H1 (cell line): ENCODE measurements around the gene ASXL1. TPM values are rescaled to one million over a fixed set of nuclear protein-coding genes. Genes with fewer than 3 reads are reported as not detected.

Source experiments
- CTCF ChIA-PET: fragments of 300-600 bp; sonication (Branson Sonifier 250); formaldehyde crosslinking; loops from one replicate; lab custom pipeline; 2021; ENCODE audit not compliant: partially characterized antibody; lab: Charles Lee
- POLR2A ChIA-PET: fragments of 300-600 bp; sonication (Branson Sonifier 250); formaldehyde crosslinking; loops from one replicate; lab custom pipeline; 2021; ENCODE audit warnings: inconsistent platforms; ENCODE audit not compliant: partially characterized antibody; lab: Charles Lee
- DNase-seq, 2 experiments: peaks; one replicate each; pipeline versions ENCODE4 v3.0.0 to v3.0.0-alpha.2; 2010 to 2022; ENCODE audit warnings: low spot score in 2 of 2, low read depth in 1 of 2, mixed read lengths in 1 of 2
- FAIRE-seq: peaks from 2 replicates; lab custom pipeline; 2011; peaks lifted over from hg19 to GRCh38; lab: Jason Lieb, UNC
- H2AFZ ChIP-seq: 2 replicates; pipeline ENCODE4 v1.8.1; 2012; ENCODE audit warnings: low read length, inconsistent platforms
- H2AK5ac ChIP-seq: 2 replicates; pipeline ENCODE4 v1.6.1; 2013; ENCODE audit warnings: low read depth, low read length
- H2BK120ac ChIP-seq: replicated peaks from 2 replicates; pipeline ENCODE3; 2013; ENCODE audit warnings: low read depth, low read length, inconsistent platforms
- H2BK12ac ChIP-seq: 2 replicates; pipeline ENCODE4 v1.6.1; 2013; ENCODE audit warnings: low read depth, low read length
- H2BK15ac ChIP-seq: 2 replicates; pipeline ENCODE4 v1.6.1; 2013; ENCODE audit warnings: low read length
- H2BK20ac ChIP-seq: 2 replicates; pipeline ENCODE4 v1.6.1; 2013; ENCODE audit warnings: low read length
- H2BK5ac ChIP-seq: 2 replicates; pipeline ENCODE4 v1.6.1; 2013; ENCODE audit warnings: low read depth, low read length
- H3K14ac ChIP-seq: 2 replicates; pipeline ENCODE4 v1.6.1; 2013; ENCODE audit warnings: inconsistent platforms; ENCODE audit not compliant: insufficient read length
- H3K18ac ChIP-seq: 2 replicates; pipeline ENCODE4 v1.6.1; 2013; ENCODE audit warnings: low read length; ENCODE audit errors: extremely low read depth
- H3K23ac ChIP-seq: 2 replicates; pipeline ENCODE4 v1.6.1; 2013; ENCODE audit warnings: inconsistent platforms; ENCODE audit not compliant: insufficient read length
- H3K23me2 ChIP-seq: 2 replicates; pipeline ENCODE4 v1.6.1; 2013; ENCODE audit warnings: low read depth, low read length
- H3K27ac ChIP-seq: 2 replicates; pipeline ENCODE4 v1.6.1; 2011; ENCODE audit warnings: low read depth, low read length, inconsistent platforms
- H3K27me3 ChIP-seq, 4 experiments: replicated peaks in 1 of 4; 1 replicate in 1 of 4; 2 replicates in 3 of 4; pipeline versions ENCODE4 v1.6.1 to v1.8.1; 2011 to 2013; ENCODE audit warnings: low read length in 3 of 4, mild to moderate bottlenecking in 3 of 4, inconsistent platforms in 2 of 4, mixed read lengths in 2 of 4, moderate library complexity in 1 of 4; ENCODE audit not compliant: control insufficient read depth in 3 of 4, insufficient read depth in 3 of 4; ENCODE audit errors: extremely low read depth in 1 of 4
- H3K36me3 ChIP-seq, 4 experiments: 2 replicates each; pipeline versions ENCODE4 v1.6.1 to v1.8.1; 2011 to 2013; ENCODE audit warnings: mild to moderate bottlenecking in 4 of 4, low read length in 3 of 4, moderate library complexity in 2 of 4, control low read depth in 1 of 4, inconsistent platforms in 1 of 4; ENCODE audit not compliant: insufficient read depth in 4 of 4, control insufficient read depth in 2 of 4
- H3K4ac ChIP-seq: replicated peaks from 2 replicates; pipeline ENCODE3; 2013; ENCODE audit warnings: low read length, low read depth, mixed read lengths, inconsistent platforms; ENCODE audit not compliant: insufficient read length
- H3K4me1 ChIP-seq, 4 experiments: replicated peaks in 1 of 4; 1 replicate in 1 of 4; 2 replicates in 3 of 4; pipeline versions ENCODE4 v1.6.1 to v1.8.1; 2011 to 2013; ENCODE audit warnings: low read length in 3 of 4, inconsistent platforms in 2 of 4, mixed read lengths in 1 of 4; ENCODE audit not compliant: insufficient read depth in 4 of 4, control insufficient read depth in 3 of 4
- H3K4me2 ChIP-seq, 2 experiments: 2 replicates each; pipeline versions ENCODE4 v1.6.1 to v1.8.1; 2011 to 2013; ENCODE audit warnings: low read depth in 2 of 2, low read length in 2 of 2, control low read depth in 1 of 2, inconsistent platforms in 1 of 2, mild to moderate bottlenecking in 1 of 2; ENCODE audit not compliant: insufficient read depth in 1 of 2
- H3K4me3 ChIP-seq, 4 experiments: fragments of 200-600, 300-600 bp in 1 of 4; sonication (generic), shearing (Covaris generic), sonication (Bioruptor Twin) in 1 of 4; 2 replicates each; pipeline versions ENCODE4 v1.5.1 to v1.8.1; 2011 to 2016; ENCODE audit warnings: low read length in 4 of 4, low read depth in 3 of 4, control low read depth in 2 of 4, inconsistent platforms in 2 of 4, mild to moderate bottlenecking in 2 of 4, mixed read lengths in 1 of 4, moderate library complexity in 1 of 4; ENCODE audit not compliant: insufficient read depth in 2 of 4; ENCODE audit errors: extremely low read depth in 1 of 4
- H3K56ac ChIP-seq: replicated peaks from 2 replicates; pipeline ENCODE3; 2013; ENCODE audit warnings: low read depth, mild to moderate bottlenecking, mixed read lengths, low read length, inconsistent platforms; ENCODE audit not compliant: insufficient read length
- H3K79me1 ChIP-seq: 2 replicates; pipeline ENCODE4 v1.6.1; 2013; ENCODE audit warnings: low read depth, low read length, control low read depth
- H3K79me2 ChIP-seq, 2 experiments: 2 replicates each; pipeline versions ENCODE4 v1.6.1 to v1.8.1; 2012 to 2013; ENCODE audit warnings: low read length in 2 of 2, mild to moderate bottlenecking in 2 of 2, inconsistent platforms in 1 of 2; ENCODE audit not compliant: insufficient read depth in 2 of 2, control insufficient read depth in 1 of 2
- H3K9ac ChIP-seq, 4 experiments: replicated peaks in 1 of 4; 1 replicate in 1 of 4; 2 replicates in 3 of 4; pipeline versions ENCODE4 v1.6.1 to v1.8.1; 2011 to 2013; ENCODE audit warnings: low read depth in 3 of 4, low read length in 3 of 4, control low read depth in 2 of 4, mild to moderate bottlenecking in 2 of 4, moderate library complexity in 2 of 4, inconsistent platforms in 1 of 4; ENCODE audit errors: extremely low read depth in 1 of 4
- H3K9me3 ChIP-seq, 2 experiments: 2 replicates each; pipeline versions ENCODE4 v1.6.1 to v1.8.1; 2012 to 2013; ENCODE audit warnings: mild to moderate bottlenecking in 2 of 2, moderate library complexity in 2 of 2, control low read depth in 1 of 2, inconsistent platforms in 1 of 2, low read depth in 1 of 2, low read length in 1 of 2, mixed read lengths in 1 of 2; ENCODE audit not compliant: insufficient read depth in 2 of 2
- H4K20me1 ChIP-seq, 2 experiments: replicated peaks in 1 of 2; 2 replicates each; pipeline versions ENCODE3 to v1.8.1; 2011 to 2013; ENCODE audit warnings: inconsistent platforms in 2 of 2, low read length in 2 of 2, mild to moderate bottlenecking in 1 of 2; ENCODE audit not compliant: insufficient read depth in 2 of 2, control insufficient read depth in 1 of 2
- H4K5ac ChIP-seq: 2 replicates; pipeline ENCODE4 v1.6.1; 2013; ENCODE audit warnings: low read length, low read depth, mixed read lengths, inconsistent platforms; ENCODE audit not compliant: insufficient read length
- H4K8ac ChIP-seq: 2 replicates; pipeline ENCODE4 v1.8.0; 2013; ENCODE audit warnings: mild to moderate bottlenecking, moderate library complexity, low read length, inconsistent platforms; ENCODE audit not compliant: insufficient read depth; ENCODE audit errors: extremely low read depth
- H4K91ac ChIP-seq: replicated peaks from 2 replicates; pipeline ENCODE3; 2013; ENCODE audit warnings: low read length, mixed read lengths, inconsistent platforms; ENCODE audit not compliant: insufficient read length
- WGBS, 2 experiments: shearing (Covaris generic) in 1 of 2; methylation state at CpG; one replicate each; pipeline versions ENCODE4 v1.1.6 to v1.1.7; 2013 to 2015; ENCODE audit warnings: low lambda C conversion rate in 2 of 2, mixed read lengths in 2 of 2, inconsistent platforms in 1 of 2, low coverage in 1 of 2, missing lambda C conversion rate in 1 of 2; ENCODE audit not compliant: insufficient replicate concordance in 2 of 2, insufficient coverage in 1 of 2, insufficient read length in 1 of 2; ENCODE audit errors: extremely low coverage in 1 of 2, missing lambda C conversion rate in 1 of 2; 5-methylcytosine and 5-hydroxymethylcytosine counted together
- polyA plus RNA-seq, 7 experiments: library from polyadenylated mRNA; depleted of rRNA in 3 of 7; stranded (reverse) in 5 of 7; unstranded in 2 of 7; fragments of >200 nt in 5 of 7; fragments of 200-250 nt in 2 of 7; gene quantifications; 1 replicate in 5 of 7; 2 replicates in 1 of 7; 4 replicates in 1 of 7; pipeline versions ENCODE4 v1.2.1 to v1.2.3, GENCODE V29; 2011 to 2013; ENCODE audit warnings: missing spikeins in 2 of 7, mixed read lengths in 2 of 7
- total RNA-seq: library from RNA; stranded (reverse); fragmentation: NEBNext Ultra II Directional; extraction: Animal tissue kit (Norgen Biotek cat#: 25700); gene quantifications from 2 replicates; pipeline ENCODE4 v1.2.1, GENCODE V29; 2021

The ASXL1 gene
- total and polyA plus RNA-seq, 2 of the 8 experiments (the other 6 are each of a cell fraction or from before 2014, with no cell fraction given): 10.6 to 26.5 TPM

- no peak overlapping the region for H2BK12ac ChIP-seq
- no peak overlapping the region for H4K8ac ChIP-seq
- H3K27ac ChIP-seq: no peak overlapping the region
- no peaks in the 10 kb centered on the region; a peak in 1 of 7 replicates for H3K4me1 ChIP-seq
- no peak overlapping the region for H2BK20ac ChIP-seq
- H2BK120ac ChIP-seq: no peak overlapping the region
- no peak overlapping the region for H3K4ac ChIP-seq
- 87% methylated on average over 7 of the region's 7 CpGs; no CpG with 5 or more reads in 1 of the 2 experiments for WGBS, 2 experiments
- H4K20me1 ChIP-seq: no peaks in the 10 kb centered on the region
- no peak overlapping the region for H4K91ac ChIP-seq
- H3K79me2 ChIP-seq: no peaks in the 10 kb centered on the region
- H3K18ac ChIP-seq: no peak overlapping the region
- H2AK5ac ChIP-seq: no peak overlapping the region
- no peaks in the 10 kb centered on the region for H3K27me3 ChIP-seq
- no peak overlapping the region for H3K4me3 ChIP-seq
- DNase-seq: no peak
- no peak overlapping the region for H3K14ac ChIP-seq
- H3K36me3 ChIP-seq: no peaks in the 10 kb centered on the region
- CTCF ChIA-PET: interaction anchor here (0.9 to 3.7 kb wide), 3 partner anchors 9 to 103 kb away, joined by 3 to 14 read pairs (median 3); no protein-coding TSS in a partner anchor
- H4K5ac ChIP-seq: no peak overlapping the region
- no peak overlapping the region for H3K56ac ChIP-seq
- no peak overlapping the region for H2AFZ ChIP-seq
- POLR2A ChIA-PET: interaction anchor here (1.7 kb wide), 1 partner anchor 16 kb away, joined by 3 read pairs; no protein-coding TSS in a partner anchor
- no peak overlapping the region for H3K23ac ChIP-seq
- no peaks in the 10 kb centered on the region for H3K79me1 ChIP-seq
- no peaks in the 10 kb centered on the region for H3K23me2 ChIP-seq
- no peak overlapping the region for H2BK5ac ChIP-seq
- H2BK15ac ChIP-seq: no peak overlapping the region
- H3K9me3 ChIP-seq: no peaks in the 10 kb centered on the region
- FAIRE-seq: no peak
- H3K4me2 ChIP-seq: no peak overlapping the region
- H3K9ac ChIP-seq: no peak overlapping the region
Measured at GRCh38 chr20:32338665-32339064, 19.5 kb upstream of the ASXL1 start.
